HL-60 (cell line): ENCODE results near the gene BUB3.

ENCODE experiments used
- POLR2AphosphoS5 ChIP-seq: IDR thresholded peaks from 2 replicates; pipeline ENCODE4 v1.6.1; 2012; ENCODE audit warnings: low read depth
- REST ChIP-seq: IDR thresholded peaks from 2 replicates; pipeline ENCODE4 v1.6.1; 2012; ENCODE audit warnings: low read depth; ENCODE audit not compliant: insufficient replicate concordance

GRCh38 chr10:123160311-123160980 is 6.2 kb downstream of the BUB3 start:
- TF ChIP-seq REST (no peak), POLR2AphosphoS5 (no peak)
